ENCODE results near the gene SS18L1. TPM values are rescaled to one million over a fixed set of nuclear protein-coding genes. Genes with fewer than 3 reads are reported as not detected.

The SS18L1 gene
- total and polyA plus RNA-seq, 7 donors: 10.1 to 18.0 (median 11.3) TPM

- intact Hi-C loops (cut with DNase I): loop anchor here (5.0 kb wide), 4 partner anchors 72 to 127 kb away; partner anchors contain the start of gene TAF4 (in 1 of the 2)
- WGBS, 3 donors: 90 to 91% (median 91%) methylated on average over 10 of the region's 10 CpGs
- Histone ChIP-seq H3K27me3 (ENCODE audit: insufficient read depth in 3 of 3, low read length in 2 of 3) (no peaks in the 10 kb centered on the region), H3K4me1 (peaks cover 31% of the 10 kb centered on the region), H3K27ac (peak overlapping the region; percentile 67), H3K4me3 (no peak overlapping the region), H3K9me3 (no peaks in the 10 kb centered on the region), H3K36me3 (ENCODE audit: insufficient read depth in 1 of 2, low read depth in 1 of 2) (peaks cover 16 to 77% of the 10 kb centered on the region in 2 donors)
- DNase-seq: no peak
- ATAC-seq: no peak
- TF ChIP-seq CTCF (IDR thresholded peaks at IDR 0.05): no peak
Measured at GRCh38 chr20:62138912-62139311, 4.7 kb upstream of the SS18L1 start.

- ATAC-seq (no peak), DNase-seq (peak in 1 of 2 donors; percentile 48)
- Histone ChIP-seq H3K9me3 (no peaks in the 10 kb centered on the region), H3K27me3 (ENCODE audit: insufficient read depth in 3 of 3, low read length in 2 of 3) (no peaks in the 10 kb centered on the region), H3K36me3 (ENCODE audit: insufficient read depth in 1 of 2, low read depth in 1 of 2) (peaks cover 16 to 70% of the 10 kb centered on the region in 2 donors), H3K4me1 (peaks cover 24% of the 10 kb centered on the region), H3K27ac (peak overlapping the region; percentile 37), H3K4me3 (no peak overlapping the region)
- intact Hi-C loops (cut with DNase I): loop anchor here (5.0 kb wide), 4 partner anchors 72 to 127 kb away; partner anchors contain the start of gene TAF4 (in 1 of the 2)
- 86 to 89% (median 87%) methylated on average over 13 of the region's 13 CpGs for WGBS, 3 donors
- TF ChIP-seq CTCF (IDR thresholded peaks at IDR 0.05): no peak
Measured at GRCh38 chr20:62139636-62140035, 3.9 kb upstream of the SS18L1 start.

- peaks cover 16 to 56% of the 10 kb centered on the region in 2 donors for H3K36me3 ChIP-seq (ENCODE audit: insufficient read depth in 1 of 2, low read depth in 1 of 2)
- DNase-seq (no peak), ATAC-seq (no peak)
- WGBS, 3 donors: 78 to 90% (median 79%) methylated on average over 7 of the region's 7 CpGs
- H3K27ac ChIP-seq: peak overlapping the region; percentile 93
- H3K9me3 ChIP-seq: no peaks in the 10 kb centered on the region
- no peaks in the 10 kb centered on the region for H3K27me3 ChIP-seq (ENCODE audit: insufficient read depth in 3 of 3, low read length in 2 of 3)
- H3K4me1 ChIP-seq: peaks cover 22% of the 10 kb centered on the region
- TF ChIP-seq CTCF (IDR thresholded peaks at IDR 0.05): no peak
- H3K4me3 ChIP-seq: peak overlapping the region; percentile 81
- intact Hi-C loops (cut with DNase I): no loop called here
Measured at GRCh38 chr20:62141043-62141396, 2.5 kb upstream of the SS18L1 start.

GRCh38 chr20:62141397-62142251 lies 1.9 kb upstream of the SS18L1 start:
- Histone ChIP-seq H3K9me3 (no peaks in the 10 kb centered on the region), H3K27ac (peak overlapping the region; percentile 93), H3K27me3 (ENCODE audit: insufficient read depth in 3 of 3, low read length in 2 of 3) (no peaks in the 10 kb centered on the region), H3K4me3 (peak overlapping the region; percentile 81), H3K36me3 (ENCODE audit: insufficient read depth in 1 of 2, low read depth in 1 of 2) (peaks cover 16 to 50% of the 10 kb centered on the region in 2 donors), H3K4me1 (peaks cover 22% of the 10 kb centered on the region)
- DNase-seq: no peak
- no peak for TF ChIP-seq CTCF (IDR thresholded peaks at IDR 0.05)
- intact Hi-C loops (cut with DNase I): loop anchor here (2.0 kb wide), 2 partner anchors 41 to 77 kb away; partner anchors contain the start of genes MTG2 (in 1 of the 2) and TAF4 (in 1 of the 2)
- WGBS, 3 donors: 20 to 25% (median 21%) methylated on average over 14 of the region's 14 CpGs
- ATAC-seq: peak; percentile 14 to 55 (median 26)
